Parathyroid adenoma (tissue), 2 donors: ENCODE measurements around the gene CCNB3.

ENCODE experiments used
- H2AFZ ChIP-seq: fragments of 300-600 bp; sonication (generic); one replicate; pipeline ENCODE4 v1.7.0; 2017; ENCODE audit warnings: antibody characterized with exemption, mild to moderate bottlenecking
- H3K27ac ChIP-seq: fragments of 300-600 bp; sonication (generic); one replicate; pipeline ENCODE4 v1.7.0; 2017
- H3K27me3 ChIP-seq: fragments of 300-600 bp; sonication (generic); one replicate; pipeline ENCODE4 v1.7.0; 2017; ENCODE audit warnings: low read length; ENCODE audit not compliant: control insufficient read depth, insufficient read depth
- H3K36me3 ChIP-seq: fragments of 300-600 bp; sonication (generic); one replicate; pipeline ENCODE4 v1.7.0; 2017; ENCODE audit warnings: low read length; ENCODE audit not compliant: control insufficient read depth, insufficient read depth
- H3K4me1 ChIP-seq: fragments of 300-600 bp; sonication (generic); one replicate; pipeline ENCODE4 v1.7.0; 2017; ENCODE audit warnings: control low read depth
- H3K4me2 ChIP-seq: fragments of 300-600 bp; sonication (generic); one replicate; pipeline ENCODE4 v1.7.0; 2017; ENCODE audit warnings: low read length
- H3K4me3 ChIP-seq: fragments of 300-600 bp; sonication (generic); one replicate; pipeline ENCODE4 v1.7.0; 2017; ENCODE audit warnings: low read depth, low read length
- H3K79me2 ChIP-seq: fragments of 300-600 bp; sonication (generic); one replicate; pipeline ENCODE4 v1.7.0; 2017; ENCODE audit warnings: control low read depth
- H3K9ac ChIP-seq: fragments of 300-600 bp; sonication (generic); one replicate; pipeline ENCODE4 v1.7.0; 2017; ENCODE audit warnings: mild to moderate bottlenecking
- H3K9me3 ChIP-seq: fragments of 300-600 bp; sonication (generic); one replicate; pipeline ENCODE4 v1.7.0; 2017; ENCODE audit warnings: low read length; ENCODE audit not compliant: control insufficient read depth
- TF ChIP-seq, protein P1 (sequence below): fragments of 300-600 bp; sonication (generic); IDR thresholded peaks from one replicate; pipeline ENCODE4 v1.7.0; 2017; ENCODE audit warnings: antibody characterized with exemption, mild to moderate bottlenecking
- donor health status: primary hyperparathyroidism.

The CCNB3 gene

DNA sequence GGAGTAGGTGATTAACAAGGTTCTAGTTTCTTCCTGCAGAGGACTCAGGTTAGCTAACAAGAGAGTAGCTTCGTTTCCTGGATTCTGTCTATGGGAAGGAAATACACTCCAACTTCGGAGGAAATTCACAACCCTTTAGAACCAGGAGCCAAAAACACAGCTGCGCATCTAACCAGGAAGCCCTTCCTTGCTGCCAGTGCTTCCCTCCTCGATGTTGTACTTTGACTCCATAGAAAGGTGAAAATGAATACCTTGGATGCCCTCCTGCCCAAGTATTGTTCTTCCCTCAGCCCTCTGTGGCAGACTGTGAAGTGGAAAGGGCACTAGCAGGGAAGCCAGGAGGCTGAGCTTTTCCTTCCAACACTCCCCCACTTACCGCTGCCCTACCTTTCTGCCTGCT is 38.8 kb upstream of the CCNB3 start:
- H3K4me1 ChIP-seq: no peaks in the 10 kb centered on the region
- no peak overlapping the region for H2AFZ ChIP-seq
- H3K79me2 ChIP-seq: no peaks in the 10 kb centered on the region
- no peak overlapping the region for H3K4me2 ChIP-seq
- no peaks in the 10 kb centered on the region for H3K36me3 ChIP-seq
- TF ChIP-seq, protein P1, sequence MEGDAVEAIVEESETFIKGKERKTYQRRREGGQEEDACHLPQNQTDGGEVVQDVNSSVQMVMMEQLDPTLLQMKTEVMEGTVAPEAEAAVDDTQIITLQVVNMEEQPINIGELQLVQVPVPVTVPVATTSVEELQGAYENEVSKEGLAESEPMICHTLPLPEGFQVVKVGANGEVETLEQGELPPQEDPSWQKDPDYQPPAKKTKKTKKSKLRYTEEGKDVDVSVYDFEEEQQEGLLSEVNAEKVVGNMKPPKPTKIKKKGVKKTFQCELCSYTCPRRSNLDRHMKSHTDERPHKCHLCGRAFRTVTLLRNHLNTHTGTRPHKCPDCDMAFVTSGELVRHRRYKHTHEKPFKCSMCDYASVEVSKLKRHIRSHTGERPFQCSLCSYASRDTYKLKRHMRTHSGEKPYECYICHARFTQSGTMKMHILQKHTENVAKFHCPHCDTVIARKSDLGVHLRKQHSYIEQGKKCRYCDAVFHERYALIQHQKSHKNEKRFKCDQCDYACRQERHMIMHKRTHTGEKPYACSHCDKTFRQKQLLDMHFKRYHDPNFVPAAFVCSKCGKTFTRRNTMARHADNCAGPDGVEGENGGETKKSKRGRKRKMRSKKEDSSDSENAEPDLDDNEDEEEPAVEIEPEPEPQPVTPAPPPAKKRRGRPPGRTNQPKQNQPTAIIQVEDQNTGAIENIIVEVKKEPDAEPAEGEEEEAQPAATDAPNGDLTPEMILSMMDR: no peak
- no peak overlapping the region for H3K4me3 ChIP-seq
- no peak overlapping the region for H3K9ac ChIP-seq
- no peak overlapping the region for H3K27ac ChIP-seq
- H3K9me3 ChIP-seq: no peaks in the 10 kb centered on the region
- H3K27me3 ChIP-seq: no peaks in the 10 kb centered on the region

DNA sequence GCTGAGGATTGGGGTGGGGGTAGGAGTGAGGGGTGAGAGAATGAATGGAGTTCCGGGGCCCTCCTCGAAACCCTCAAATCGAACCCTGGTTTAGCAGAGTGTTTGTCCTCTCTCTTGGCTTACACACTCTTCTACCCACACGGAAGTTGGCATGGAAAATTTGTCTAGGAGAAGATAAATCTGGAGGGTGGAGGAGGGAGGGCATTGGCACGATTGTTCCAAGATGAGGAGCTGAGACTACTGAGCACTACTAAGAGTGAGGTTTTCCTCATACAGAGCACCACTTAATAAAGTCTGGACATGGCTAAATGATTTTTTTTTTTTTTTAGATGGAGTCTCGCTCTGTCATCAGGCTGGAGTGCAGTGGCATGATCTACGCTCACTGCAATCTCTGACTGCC is 37.2 kb upstream of the CCNB3 start:
- Histone ChIP-seq H3K4me3 (no peak overlapping the region), H3K4me1 (no peaks in the 10 kb centered on the region), H2AFZ (no peak overlapping the region), H3K36me3 (no peaks in the 10 kb centered on the region), H3K9ac (no peak overlapping the region), H3K27ac (no peak overlapping the region), H3K4me2 (no peak overlapping the region), H3K79me2 (no peaks in the 10 kb centered on the region), H3K9me3 (no peaks in the 10 kb centered on the region), H3K27me3 (no peaks in the 10 kb centered on the region)
- TF ChIP-seq, protein P1: no peak

DNA sequence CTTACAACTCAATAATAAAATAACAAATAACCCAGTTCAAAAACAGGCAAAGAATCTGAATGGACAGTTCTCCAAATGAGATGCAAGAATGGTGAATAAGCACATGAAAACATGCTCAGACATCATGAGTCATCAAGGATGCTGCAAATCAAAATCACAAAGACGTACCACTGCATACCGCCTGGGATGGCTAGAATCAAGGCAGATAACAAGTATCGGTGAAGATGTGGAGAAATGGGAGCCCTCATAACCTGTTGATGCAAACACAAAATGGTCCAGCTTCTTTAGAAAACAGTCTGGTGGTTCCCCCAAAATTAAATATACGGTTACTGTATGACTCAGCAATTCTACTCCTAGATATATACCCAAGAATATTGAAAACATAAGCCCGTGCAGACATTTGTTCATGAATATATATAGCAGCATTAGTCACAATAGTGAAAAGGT is 36.3 kb upstream of the CCNB3 start:
- Histone ChIP-seq H3K4me1 (no peaks in the 10 kb centered on the region), H2AFZ (no peak overlapping the region), H3K27ac (no peak overlapping the region), H3K36me3 (no peaks in the 10 kb centered on the region), H3K4me2 (no peak overlapping the region), H3K27me3 (no peaks in the 10 kb centered on the region), H3K9me3 (no peaks in the 10 kb centered on the region), H3K79me2 (no peaks in the 10 kb centered on the region), H3K9ac (no peak overlapping the region), H3K4me3 (no peak overlapping the region)
- TF ChIP-seq, protein P1: no peak

DNA sequence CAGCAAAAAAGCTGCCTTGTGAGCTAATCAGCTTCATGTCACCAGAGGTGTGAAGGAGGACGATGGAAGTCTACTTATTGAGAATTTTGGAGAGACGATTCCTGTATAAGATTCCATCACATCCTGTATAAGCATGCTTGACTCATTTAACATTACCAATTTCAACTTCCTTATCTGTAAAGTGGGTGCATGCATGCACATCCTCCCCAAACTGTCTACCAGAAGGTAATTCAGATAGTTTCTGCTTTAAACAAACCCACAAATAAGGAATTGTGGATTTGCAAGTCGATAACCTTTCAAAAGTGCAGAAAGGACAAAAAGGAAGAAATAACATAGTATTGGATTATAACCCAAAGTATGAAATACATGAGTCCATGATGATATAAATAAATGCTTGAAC is 34.8 kb upstream of the CCNB3 start:
- no peak overlapping the region for H3K4me2 ChIP-seq
- H3K9ac ChIP-seq: no peak overlapping the region
- no peaks in the 10 kb centered on the region for H3K4me1 ChIP-seq
- no peak overlapping the region for H2AFZ ChIP-seq
- H3K27ac ChIP-seq: no peak overlapping the region
- no peaks in the 10 kb centered on the region for H3K36me3 ChIP-seq
- H3K79me2 ChIP-seq: no peaks in the 10 kb centered on the region
- TF ChIP-seq, protein P1: no peak
- H3K9me3 ChIP-seq: no peaks in the 10 kb centered on the region
- H3K27me3 ChIP-seq: no peaks in the 10 kb centered on the region
- no peak overlapping the region for H3K4me3 ChIP-seq

DNA sequence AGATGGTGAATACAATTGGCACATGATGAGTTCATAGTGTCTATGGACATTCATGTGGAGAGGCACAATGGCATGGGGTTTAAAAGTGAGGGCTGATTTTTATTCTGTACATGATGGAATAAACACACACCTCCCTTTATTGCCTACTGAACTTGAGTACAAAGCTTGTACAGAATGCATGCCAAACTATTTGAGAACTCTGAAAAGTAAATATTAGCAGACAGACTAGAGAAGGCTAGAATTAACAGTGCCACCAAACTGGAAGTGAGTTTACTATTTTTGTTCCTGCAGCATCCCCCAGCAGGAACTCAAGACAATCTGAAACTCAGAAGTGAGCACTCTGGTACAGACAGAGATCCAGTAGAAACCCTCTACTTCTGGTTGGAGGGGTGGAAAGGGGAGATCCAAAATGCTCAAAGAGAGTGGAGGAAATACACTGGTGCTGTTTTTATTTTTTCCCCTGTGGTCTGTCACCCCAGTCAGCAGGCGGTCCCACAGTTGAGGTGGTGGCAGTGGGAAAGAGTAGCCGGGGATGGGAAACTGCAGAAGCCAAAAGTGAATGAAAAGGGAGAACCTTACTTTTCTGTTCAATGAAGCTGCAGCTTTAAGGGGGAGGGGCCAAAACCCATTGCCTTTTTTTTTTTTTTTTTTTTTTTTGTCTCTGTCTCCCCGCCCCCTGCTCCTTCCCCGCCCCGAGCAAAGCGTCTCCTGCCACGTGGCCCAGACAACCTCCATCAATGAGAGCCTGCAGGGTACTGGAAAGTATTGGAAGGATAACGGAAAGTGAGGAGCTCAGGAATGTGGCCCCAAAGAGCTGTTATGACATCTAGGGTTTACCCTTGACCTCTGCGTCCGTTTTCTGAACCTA is 24.3 kb upstream of the CCNB3 start:
- no peaks in the 10 kb centered on the region for H3K79me2 ChIP-seq
- no peak overlapping the region for H3K4me3 ChIP-seq
- no peak overlapping the region for H2AFZ ChIP-seq
- no peaks in the 10 kb centered on the region for H3K27me3 ChIP-seq
- H3K4me2 ChIP-seq: no peak overlapping the region
- no peaks in the 10 kb centered on the region for H3K4me1 ChIP-seq
- no peaks in the 10 kb centered on the region for H3K36me3 ChIP-seq
- H3K9ac ChIP-seq: no peak overlapping the region
- TF ChIP-seq, protein P1: no peak
- H3K27ac ChIP-seq: no peak overlapping the region
- H3K9me3 ChIP-seq: no peaks in the 10 kb centered on the region
